GDM1 (cell line): ENCODE data around the gene CCDC88A.
"Not testable (repeated sequence)": the region's sequence is repeated elsewhere in the genome, so short reads cannot be mapped to it uniquely, and the experiment has no call there.

Source experiments
- DNase-seq: peaks from one replicate; lab custom pipeline; 2025; lab: John Stamatoyannopoulos, UW

The CCDC88A gene

GRCh38 chr2:55421326-55421725, 1.7 kb upstream of the CCDC88A start:
- DNase-seq = no peak

- no peak for DNase-seq
These were observed 1.2 kb upstream of the CCDC88A start for GRCh38 chr2:55420871-55421270.

GRCh38 chr2:55420439-55420725, 726 bp upstream of the CCDC88A start:
- no peak for DNase-seq

GRCh38 chr2:55419233-55419678, 400 bp downstream of the CCDC88A start:
- no peak for DNase-seq

GRCh38 chr2:55418512-55419232, 984 bp downstream of the CCDC88A start:
- no peak for DNase-seq

- DNase-seq = no peak
These were observed 1.6 kb downstream of the CCDC88A start for GRCh38 chr2:55418072-55418471.

GRCh38 chr2:55416786-55417568, 2.7 kb downstream of the CCDC88A start:
- no peak for DNase-seq

GRCh38 chr2:55415300-55415699, 4.4 kb downstream of the CCDC88A start:
- no peak for DNase-seq

- DNase-seq = no peak
These were observed 10.5 kb downstream of the CCDC88A start for GRCh38 chr2:55408918-55409868.

GRCh38 chr2:55408098-55408882, 11.4 kb downstream of the CCDC88A start:
- no peak for DNase-seq

- no peak for DNase-seq
These were observed 14.5 kb downstream of the CCDC88A start for GRCh38 chr2:55405116-55405515.

- no peak for DNase-seq
These were observed 16.2 kb downstream of the CCDC88A start for GRCh38 chr2:55403256-55403998.

GRCh38 chr2:55401124-55401523, 18.5 kb downstream of the CCDC88A start:
- no peak for DNase-seq

- DNase-seq = no peak
These were observed 19.3 kb downstream of the CCDC88A start for GRCh38 chr2:55400332-55400731.

GRCh38 chr2:55399815-55400214, 19.8 kb downstream of the CCDC88A start:
- DNase-seq = no peak

GRCh38 chr2:55395724-55396605, 23.7 kb downstream of the CCDC88A start:
- DNase-seq = no peak

- no peak for DNase-seq
These were observed 27.9 kb downstream of the CCDC88A start for GRCh38 chr2:55391615-55392242.

GRCh38 chr2:55391155-55391554, 28.5 kb downstream of the CCDC88A start:
- DNase-seq = no peak

GRCh38 chr2:55385516-55385915, 34.1 kb downstream of the CCDC88A start:
- not testable (repeated sequence) for DNase-seq
